B cell (primary cell): ENCODE results near the gene RPS8. TPM values are rescaled to one million over a fixed set of nuclear protein-coding genes. Genes with fewer than 3 reads are reported as not detected.

Experiments
- ATAC-seq: fragments of 200-7000 bp; cut with Tn5 transposase; one replicate; pipeline ENCODE4 v1.10.0; 2021; ENCODE audit warnings: low read depth, mild to moderate bottlenecking, moderate number of reproducible peaks, moderate library complexity
- CTCF ChIA-PET: fragments of 350-600 bp; sonication (Branson Sonifier 250); formaldehyde crosslinking; loops from one replicate; lab custom pipeline; 2021; ENCODE audit warnings: antibody characterized with exemption, inconsistent platforms; lab: Charles Lee
- POLR2A ChIA-PET: fragments of 350-600 bp; sonication (Branson Sonifier 250); formaldehyde crosslinking; loops from one replicate; lab custom pipeline; 2021; ENCODE audit warnings: antibody characterized with exemption; lab: Charles Lee
- DNase-seq: peaks from one replicate; pipeline ENCODE4 v3.0.0; 2013
- H2AFZ ChIP-seq: 2 replicates; pipeline ENCODE4 v1.6.1; 2012; ENCODE audit warnings: mild to moderate bottlenecking, low read depth, low read length; ENCODE audit not compliant: insufficient read depth, poor library complexity, severe bottlenecking
- H3K27ac ChIP-seq, 2 donors: 1 replicate in 1 of 2; 2 replicates in 1 of 2; pipeline ENCODE4 v1.5.1; 2012 to 2013; ENCODE audit warnings: low read length in 2 of 2, mild to moderate bottlenecking in 2 of 2, moderate library complexity in 1 of 2
- H3K27me3 ChIP-seq, 4 experiments: fragments of 200-600 bp in 1 of 4; sonication (generic) in 1 of 4; replicated peaks in 1 of 4; 1 replicate in 2 of 4; 2 replicates in 2 of 4; pipeline versions ENCODE4 v1.6.1 to v1.7.0; 2013 to 2016; ENCODE audit warnings: low read length in 3 of 4, mild to moderate bottlenecking in 2 of 4, mixed read lengths in 1 of 4, moderate library complexity in 1 of 4; ENCODE audit not compliant: insufficient read depth in 4 of 4, control insufficient read depth in 3 of 4; ENCODE audit errors: control extremely low read depth in 1 of 4
- H3K36me3 ChIP-seq, 2 experiments: replicated peaks in 1 of 2; 1 replicate in 1 of 2; 2 replicates in 1 of 2; pipeline versions ENCODE4 v1.6.1 to v1.7.1; 2013; ENCODE audit warnings: low read length in 1 of 2; ENCODE audit not compliant: insufficient read depth in 2 of 2, control insufficient read depth in 1 of 2; ENCODE audit errors: control extremely low read depth in 1 of 2, extremely low read depth in 1 of 2
- H3K4me1 ChIP-seq, 2 donors: fragments of 200-600 bp in 1 of 2; sonication (generic) in 1 of 2; 1 replicate in 1 of 2; 2 replicates in 1 of 2; pipeline versions ENCODE4 v1.5.1 to v1.6.1; 2013 to 2017; ENCODE audit warnings: low read length in 2 of 2; ENCODE audit not compliant: control insufficient read depth in 2 of 2, insufficient read depth in 2 of 2
- H3K4me2 ChIP-seq: replicated peaks from 2 replicates; pipeline ENCODE3; 2012; ENCODE audit warnings: mild to moderate bottlenecking, low read depth, low read length; ENCODE audit not compliant: poor library complexity, severe bottlenecking
- H3K4me3 ChIP-seq, 5 experiments: fragments of 200-600 bp in 1 of 5; sonication (generic) in 1 of 5; 1 replicate in 3 of 5; 2 replicates in 2 of 5; pipeline versions ENCODE4 v1.5.1 to v1.7.0; 2011 to 2016; ENCODE audit warnings: low read length in 4 of 5, mild to moderate bottlenecking in 4 of 5, low read depth in 2 of 5, control low read depth in 1 of 5, moderate library complexity in 1 of 5; ENCODE audit not compliant: insufficient read depth in 1 of 5; ENCODE audit errors: control extremely low read depth in 1 of 5, extremely low read depth in 1 of 5
- H3K79me2 ChIP-seq: fragments of 200-600 bp; sonication (generic); one replicate; pipeline ENCODE4 v1.6.0; 2016; ENCODE audit warnings: low read length; ENCODE audit not compliant: control insufficient read depth, insufficient read depth
- H3K9ac ChIP-seq: fragments of 200-600 bp; sonication (generic); 2 replicates; pipeline ENCODE4 v1.6.1; 2017; ENCODE audit warnings: mild to moderate bottlenecking, low read length, moderate library complexity
- H3K9me3 ChIP-seq, 3 donors: one replicate each; pipeline versions ENCODE4 v1.6.1 to v1.7.1; 2013; ENCODE audit warnings: low read length in 2 of 3; ENCODE audit not compliant: control insufficient read depth in 2 of 3, insufficient read depth in 1 of 3; ENCODE audit errors: control extremely low read depth in 1 of 3
- H4K20me1 ChIP-seq: 2 replicates; pipeline ENCODE4 v1.6.0; 2012; ENCODE audit warnings: mild to moderate bottlenecking, low read length; ENCODE audit not compliant: insufficient read depth, control insufficient read depth, poor library complexity, severe bottlenecking
- H3K27ac Mint-ChIP-seq: one replicate; pipeline ENCODE4 v1.8.0; 2021; ENCODE audit warnings: mixed read lengths
- H3K27me3 Mint-ChIP-seq: one replicate; pipeline ENCODE4 v1.8.0; 2021; ENCODE audit warnings: mixed read lengths
- H3K4me1 Mint-ChIP-seq: one replicate; pipeline ENCODE4 v1.8.0; 2021; ENCODE audit warnings: mixed read lengths
- H3K4me3 Mint-ChIP-seq: one replicate; pipeline ENCODE4 v1.8.0; 2021; ENCODE audit warnings: mixed read lengths
- H3K9me3 Mint-ChIP-seq: one replicate; pipeline ENCODE4 v1.8.0; 2022; ENCODE audit warnings: mixed read lengths; ENCODE audit not compliant: insufficient read depth
- CTCF ChIP-seq: fragments of 200-600 bp; IDR thresholded peaks from one replicate; pipeline ENCODE4 v1.8.0; 2022; ENCODE audit warnings: antibody characterized with exemption, mild to moderate bottlenecking
- EZH2 ChIP-seq: IDR thresholded peaks from 2 replicates; pipeline ENCODE4 v1.6.1; 2012; ENCODE audit warnings: borderline replicate concordance, low read depth, mild to moderate bottlenecking, moderate library complexity, low read length; ENCODE audit not compliant: insufficient read depth, poor library complexity, severe bottlenecking
- WGBS: methylation state at CpG from one replicate; pipeline ENCODE4 v1.1.5; 2013; ENCODE audit warnings: missing lambda C conversion rate; ENCODE audit not compliant: insufficient coverage; 5-methylcytosine and 5-hydroxymethylcytosine counted together
- intact Hi-C: fragments of 100-400 bp; cut with micrococcal nuclease; formaldehyde crosslinking; loops from one replicate; pipeline ENCODE4 v1.10.0; 2022
- polyA plus RNA-seq: library from polyadenylated mRNA; depleted of rRNA; stranded (reverse); fragments of >200 nt; gene quantifications from 2 replicates; pipeline ENCODE4 v1.2.3, GENCODE V29; 2012
- total RNA-seq, 2 donors: library from RNA; stranded (reverse); fragments of 120-200 nt in 1 of 2; gene quantifications; 1 replicate in 1 of 2; 2 replicates in 1 of 2; pipeline versions ENCODE4 v1.2.3 to v1.2.4, GENCODE V29; 2013 to 2022

RPS8 gene
- total and polyA plus RNA-seq, 2 donors (not counting 1 experiment from before 2014, with no cell fraction given): 2,525 to 4,047 TPM

- peak within 1 kb of the TSS; percentile 17 to 68 (median 50) for H3K4me3 ChIP-seq
- WGBS: 0% methylated on average over 4 of the region's 19 CpGs
- H3K79me2 ChIP-seq: no peaks in the 10 kb centered on the region
- H3K4me1 ChIP-seq: peaks cover 12 to 24% of the 10 kb centered on the region in 2 donors
- Mint-ChIP-seq H3K27me3 (no peaks in the 10 kb centered on the region), H3K27ac (peak within 1 kb of the TSS; percentile 100), H3K9me3 (no peaks in the 10 kb centered on the region), H3K4me3 (peak within 1 kb of the TSS; percentile 92), H3K4me1 (peaks cover 24% of the 10 kb centered on the region)
- no peaks in the 10 kb centered on the region for H3K36me3 ChIP-seq
- H3K27ac ChIP-seq: peak within 1 kb of the TSS; percentile 93 to 96
- no peaks in the 10 kb centered on the region for H3K27me3 ChIP-seq
- peak within 1 kb of the TSS; percentile 79 for H3K9ac ChIP-seq
- H4K20me1 ChIP-seq: no peaks in the 10 kb centered on the region
- peak; percentile 74 for ATAC-seq
- no peaks in the 10 kb centered on the region for H3K9me3 ChIP-seq
- POLR2A ChIA-PET: interaction anchor here (0.6 to 3.5 kb wide), 16 partner anchors 9 to 699 kb away, joined by 3 to 50 read pairs (median 6); partner anchors contain the start of genes HECTD3, MUTYH, PLK3 and RPS8
- peak within 1 kb of the TSS; percentile 56 for H2AFZ ChIP-seq
- CTCF ChIA-PET: interaction anchor here (0.6 to 10.4 kb wide), 29 partner anchors 9 to 629 kb away, joined by 3 to 196 read pairs (median 6); partner anchors contain the start of genes ARMH1, BEST4, HECTD3 and MUTYH
- H3K4me2 ChIP-seq: peak within 1 kb of the TSS; percentile 67
- DNase-seq: peak; percentile 97
- intact Hi-C loops: loop anchor here (1.0 to 10.0 kb wide), 10 partner anchors 8 to 954 kb away; partner anchors contain the start of genes GPBP1L1, KIF2C, PLK3 and RPS8
- TF ChIP-seq EZH2: no peak
- TF ChIP-seq CTCF: peak; percentile 87
These were observed 44.4 kb upstream of the RPS8 start, which contains the start of gene RNU5D-1 for GRCh38 chr1:44730741-44731512. Gene RNU5D-1 (minus strand): TSS chr1:44731170.
